ENCODE results near the gene PPP3CA. TPM values are rescaled to one million over a fixed set of nuclear protein-coding genes. Genes with fewer than 3 reads are reported as not detected.

Gene PPP3CA
- total and polyA plus RNA-seq, 9 donors = 19.4 to 47.9 (median 37.9) TPM

DNA sequence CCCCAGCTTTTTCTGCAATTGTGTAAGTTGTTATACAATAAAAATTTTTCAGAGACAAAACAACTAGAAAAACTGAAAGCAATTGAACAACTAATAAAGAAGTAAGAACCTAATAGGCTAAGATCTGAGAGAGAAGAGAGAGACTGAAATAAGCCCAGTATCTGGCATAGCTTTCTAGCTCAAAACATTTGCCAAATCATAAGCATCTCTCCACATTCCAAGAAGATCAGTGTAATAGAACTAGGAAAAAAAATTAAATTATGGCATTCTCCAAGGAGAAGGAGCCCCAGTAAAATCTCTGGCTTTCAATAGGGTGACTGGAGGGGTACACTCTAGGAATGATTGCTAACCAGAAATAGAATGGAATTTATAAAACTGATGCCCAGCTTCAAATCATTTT, 19.0 kb upstream of the PPP3CA start:
- intact Hi-C loops (cut with DNase I) = no loop called here
- H3K4me1 ChIP-seq (ENCODE audit: insufficient read depth) = no peaks in the 10 kb centered on the region
- no peaks in the 10 kb centered on the region for H3K27me3 ChIP-seq

DNA sequence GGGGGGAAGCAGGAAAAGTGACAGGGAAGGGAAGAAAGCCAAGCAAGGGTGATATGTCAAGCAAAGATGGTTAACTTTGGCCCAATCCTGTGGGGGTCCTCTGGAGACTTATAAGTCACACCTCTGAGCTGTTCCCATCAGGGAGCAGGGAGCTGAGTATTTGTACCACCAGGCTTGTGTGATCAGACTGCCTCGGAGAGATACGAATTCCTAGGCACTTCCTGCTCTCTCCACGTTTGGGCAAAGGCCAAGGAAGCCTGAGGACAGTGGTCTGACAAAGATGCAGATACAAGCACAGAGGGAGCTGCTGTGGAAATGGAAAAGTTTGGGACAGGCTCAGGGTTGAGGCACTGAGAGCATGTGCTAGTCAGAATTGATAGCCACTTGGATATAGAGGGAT, 10.4 kb upstream of the PPP3CA start:
- TF ChIP-seq POLR2A (IDR thresholded peaks at IDR 0.05) (no peak), EP300 (IDR thresholded peaks at IDR 0.05) (no peak)
- TF ChIP-seq, protein P1, sequence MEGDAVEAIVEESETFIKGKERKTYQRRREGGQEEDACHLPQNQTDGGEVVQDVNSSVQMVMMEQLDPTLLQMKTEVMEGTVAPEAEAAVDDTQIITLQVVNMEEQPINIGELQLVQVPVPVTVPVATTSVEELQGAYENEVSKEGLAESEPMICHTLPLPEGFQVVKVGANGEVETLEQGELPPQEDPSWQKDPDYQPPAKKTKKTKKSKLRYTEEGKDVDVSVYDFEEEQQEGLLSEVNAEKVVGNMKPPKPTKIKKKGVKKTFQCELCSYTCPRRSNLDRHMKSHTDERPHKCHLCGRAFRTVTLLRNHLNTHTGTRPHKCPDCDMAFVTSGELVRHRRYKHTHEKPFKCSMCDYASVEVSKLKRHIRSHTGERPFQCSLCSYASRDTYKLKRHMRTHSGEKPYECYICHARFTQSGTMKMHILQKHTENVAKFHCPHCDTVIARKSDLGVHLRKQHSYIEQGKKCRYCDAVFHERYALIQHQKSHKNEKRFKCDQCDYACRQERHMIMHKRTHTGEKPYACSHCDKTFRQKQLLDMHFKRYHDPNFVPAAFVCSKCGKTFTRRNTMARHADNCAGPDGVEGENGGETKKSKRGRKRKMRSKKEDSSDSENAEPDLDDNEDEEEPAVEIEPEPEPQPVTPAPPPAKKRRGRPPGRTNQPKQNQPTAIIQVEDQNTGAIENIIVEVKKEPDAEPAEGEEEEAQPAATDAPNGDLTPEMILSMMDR (IDR thresholded peaks at IDR 0.05) = no peak
- Histone ChIP-seq H3K27me3 (no peaks in the 10 kb centered on the region), H3K9me3 (no peaks in the 10 kb centered on the region), H3K4me1 (ENCODE audit: insufficient read depth) (peaks cover 10% of the 10 kb centered on the region), H3K27ac (no peak overlapping the region), H3K36me3 (no peaks in the 10 kb centered on the region), H3K4me3 (no peak overlapping the region)
- intact Hi-C loops (cut with DNase I) = no loop called here
- 66 to 71% (median 68%) methylated on average over 3 of the region's 3 CpGs for WGBS, 3 donors
- no peak for DNase-seq

More for the DNA sequence above, 19.0 kb upstream of the PPP3CA start:
- Histone ChIP-seq H3K27ac (no peak overlapping the region), H3K9me3 (peaks cover 0 to 3% of the 10 kb centered on the region in 2 donors), H3K36me3 (no peaks in the 10 kb centered on the region), H3K4me3 (no peak overlapping the region)
- DNase-seq = no peak
- TF ChIP-seq POLR2A (IDR thresholded peaks at IDR 0.05) = no peak
- TF ChIP-seq, protein P1 (IDR thresholded peaks at IDR 0.05) = no peak
- no peak for TF ChIP-seq EP300 (IDR thresholded peaks at IDR 0.05)

DNA sequence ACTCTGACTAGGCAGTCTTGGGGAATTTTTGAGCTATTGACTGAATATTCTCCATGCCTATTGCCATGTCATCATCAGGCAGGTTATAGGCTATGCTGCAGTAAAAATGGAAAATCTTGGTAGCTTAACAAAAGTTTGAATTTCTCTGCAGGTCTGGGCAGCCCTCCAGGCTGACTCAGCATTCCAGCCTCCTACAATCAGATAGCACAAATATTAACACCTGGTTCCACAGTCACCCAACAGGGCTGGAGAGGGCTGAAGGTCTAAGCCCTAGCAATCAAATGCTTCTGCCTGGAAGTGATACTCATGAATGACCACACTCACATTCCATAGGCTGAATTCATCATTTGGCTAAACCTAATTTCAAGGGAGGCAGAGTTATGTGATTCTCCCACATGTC, 9.6 kb upstream of the PPP3CA start:
- Histone ChIP-seq H3K27ac (no peak overlapping the region), H3K9me3 (no peaks in the 10 kb centered on the region), H3K4me1 (ENCODE audit: insufficient read depth) (peaks cover 10% of the 10 kb centered on the region), H3K27me3 (no peaks in the 10 kb centered on the region), H3K36me3 (no peaks in the 10 kb centered on the region), H3K4me3 (no peak overlapping the region)
- TF ChIP-seq EP300 (IDR thresholded peaks at IDR 0.05) = no peak
- TF ChIP-seq POLR2A (IDR thresholded peaks at IDR 0.05) = no peak
- TF ChIP-seq, protein P1 (IDR thresholded peaks at IDR 0.05) = no peak
- no peak for DNase-seq
- intact Hi-C loops (cut with DNase I) = no loop called here

DNA sequence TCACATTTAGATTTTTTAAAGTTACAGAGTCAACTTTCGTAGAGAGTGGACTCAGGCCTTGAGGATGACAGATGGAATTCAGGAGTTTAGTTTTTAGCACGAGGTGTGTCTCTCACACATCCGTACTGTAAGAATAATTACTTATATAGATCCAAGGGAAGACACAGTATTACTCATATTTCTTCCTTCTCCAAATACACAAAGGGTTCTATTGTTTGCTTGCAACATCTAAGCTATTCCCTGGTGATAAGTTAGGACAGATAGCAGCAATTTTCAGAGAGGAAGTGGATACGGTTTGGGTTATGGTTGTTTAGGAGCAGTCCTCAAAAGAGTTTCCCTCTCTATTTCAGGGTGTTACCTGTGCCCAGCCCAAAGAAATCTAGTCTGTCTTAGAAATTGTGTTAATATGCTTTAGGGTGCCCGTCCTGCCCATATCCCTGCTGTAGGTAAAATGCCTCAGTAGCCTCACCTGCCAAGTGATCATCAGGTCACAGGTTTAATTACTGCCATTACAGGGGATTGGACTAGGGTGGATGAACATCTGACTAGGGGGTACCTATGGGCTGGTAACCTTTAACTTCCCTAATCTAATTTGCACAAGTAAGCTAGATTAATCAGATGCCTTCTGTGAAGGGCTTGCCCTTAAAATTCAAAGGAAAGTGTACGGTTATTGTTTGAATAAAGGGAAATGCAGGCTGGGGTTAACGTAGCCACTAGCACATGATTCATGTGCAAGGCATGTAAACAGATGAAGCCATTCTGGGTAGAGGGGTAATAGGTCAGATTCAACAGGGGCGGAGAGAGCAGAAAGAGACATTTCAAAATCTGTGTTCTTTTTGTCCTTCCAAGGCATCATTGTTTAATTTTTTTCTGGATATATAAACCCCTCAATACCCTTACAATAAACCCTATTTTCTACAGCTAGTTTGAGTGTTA, 8.7 kb upstream of the PPP3CA start:
- no peaks in the 10 kb centered on the region for H3K9me3 ChIP-seq
- no peak overlapping the region for H3K4me3 ChIP-seq
- peak overlapping the region in 1 of 2 donors; percentile 9 for H3K27ac ChIP-seq
- peaks cover 10% of the 10 kb centered on the region for H3K4me1 ChIP-seq (ENCODE audit: insufficient read depth)
- TF ChIP-seq EP300 (IDR thresholded peaks at IDR 0.05) = no peak
- TF ChIP-seq POLR2A (IDR thresholded peaks at IDR 0.05) = no peak
- TF ChIP-seq, protein P1 (IDR thresholded peaks at IDR 0.05) = no peak
- no peaks in the 10 kb centered on the region for H3K27me3 ChIP-seq
- 45 to 54% (median 49%) methylated on average over 8 of the region's 8 CpGs for WGBS, 3 donors
- intact Hi-C loops (cut with DNase I) = no loop called here
- no peaks in the 10 kb centered on the region for H3K36me3 ChIP-seq
- peak in 1 of 5 donors; percentile 22 for DNase-seq
